Fibroblast of skin of left biceps (primary cell): Measurements from ENCODE around the gene NINJ2.

ENCODE experiments used
- DNase-seq, 2 experiments: peaks; one replicate each; pipeline ENCODE4 v3.0.0-alpha.2; 2013; ENCODE audit warnings: low read depth in 2 of 2

NINJ2 gene

DNA sequence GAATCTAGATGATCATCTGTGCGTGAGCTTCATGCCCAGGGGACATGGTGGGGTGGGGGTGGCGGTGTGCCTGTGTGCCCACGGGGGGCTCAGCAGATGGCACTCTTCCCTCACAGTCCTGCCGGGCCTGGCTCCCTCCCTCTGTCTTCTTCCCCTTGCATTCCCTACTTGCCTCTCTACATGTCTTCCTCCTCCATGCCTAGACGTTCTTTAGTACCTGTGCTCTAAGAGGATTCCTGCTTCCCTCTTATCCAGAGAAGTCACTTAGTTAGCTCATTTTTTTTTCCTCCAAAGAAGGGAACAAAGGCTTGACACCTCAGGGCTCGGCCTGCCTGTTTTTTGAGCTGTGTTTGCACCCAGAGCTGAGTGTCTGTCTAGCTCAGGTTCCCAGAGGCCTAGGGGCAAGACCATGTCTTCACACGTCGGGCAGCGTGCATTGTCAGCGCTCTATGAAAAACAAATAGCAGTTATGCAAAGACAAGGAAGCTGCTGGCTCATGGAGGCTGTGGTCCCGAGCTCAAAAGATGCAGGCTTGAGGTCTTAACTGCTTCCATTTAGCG, 48.8 kb downstream of the NINJ2 start:
- no peak for DNase-seq

DNA sequence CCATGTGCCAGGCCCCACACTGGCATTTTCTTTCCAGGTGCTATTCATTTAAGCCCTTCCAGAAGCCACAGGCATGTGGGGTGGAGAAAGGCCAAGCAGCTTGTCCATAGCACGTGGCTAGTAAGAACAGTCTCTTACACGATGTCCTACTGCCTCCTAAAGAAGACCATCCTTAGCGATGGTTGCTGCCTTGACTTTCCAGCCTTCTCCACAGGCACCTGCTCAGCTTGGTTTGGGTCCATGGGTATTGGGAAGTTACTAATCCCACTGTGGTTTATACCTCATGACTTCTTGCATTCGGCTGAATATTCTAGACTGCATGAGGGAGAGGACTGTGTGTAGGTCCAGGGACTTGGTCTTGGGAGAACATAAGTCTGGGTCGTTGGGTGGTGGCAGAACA, 49.2 kb downstream of the NINJ2 start:
- DNase-seq = no peak

DNA sequence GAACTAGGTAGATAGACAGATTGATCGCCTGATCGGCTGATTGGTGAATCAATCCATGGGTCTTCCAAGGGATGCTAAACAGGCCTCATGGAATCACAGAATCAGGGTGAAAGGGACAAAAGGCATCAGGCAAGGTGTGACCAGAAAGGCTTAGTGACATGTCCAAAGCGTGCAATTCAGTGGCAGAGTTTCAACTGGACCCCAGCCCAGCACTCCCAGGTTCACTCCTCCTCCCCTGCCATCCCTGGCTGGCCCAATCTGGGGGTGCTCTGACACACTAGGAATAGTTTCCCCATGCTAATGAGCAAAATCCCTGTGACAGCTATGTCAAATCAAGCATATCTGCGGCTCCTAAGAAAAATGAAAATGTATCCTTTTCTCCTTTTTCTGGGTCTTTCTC, 50.4 kb downstream of the NINJ2 start:
- no peak for DNase-seq

DNA sequence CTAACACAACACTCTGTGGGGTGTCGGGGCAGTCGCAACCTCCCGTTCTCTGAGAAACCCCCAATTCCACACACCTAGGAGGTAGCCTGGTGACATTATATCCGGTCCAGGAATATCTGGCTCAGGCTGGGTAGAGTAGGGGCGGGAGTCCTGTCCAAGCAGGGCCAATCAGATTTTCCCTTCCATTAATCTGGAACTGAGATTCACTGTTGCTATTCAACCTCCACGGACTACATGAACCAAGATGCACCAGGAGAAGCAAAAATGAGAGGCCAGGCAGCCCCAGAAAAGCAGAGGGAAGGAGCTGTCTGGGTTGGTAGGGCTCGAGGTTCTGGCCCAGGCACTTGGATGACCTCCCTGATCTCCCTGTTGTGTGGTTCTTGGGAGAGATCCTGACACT, 51.0 kb downstream of the NINJ2 start:
- no peak for DNase-seq

DNA sequence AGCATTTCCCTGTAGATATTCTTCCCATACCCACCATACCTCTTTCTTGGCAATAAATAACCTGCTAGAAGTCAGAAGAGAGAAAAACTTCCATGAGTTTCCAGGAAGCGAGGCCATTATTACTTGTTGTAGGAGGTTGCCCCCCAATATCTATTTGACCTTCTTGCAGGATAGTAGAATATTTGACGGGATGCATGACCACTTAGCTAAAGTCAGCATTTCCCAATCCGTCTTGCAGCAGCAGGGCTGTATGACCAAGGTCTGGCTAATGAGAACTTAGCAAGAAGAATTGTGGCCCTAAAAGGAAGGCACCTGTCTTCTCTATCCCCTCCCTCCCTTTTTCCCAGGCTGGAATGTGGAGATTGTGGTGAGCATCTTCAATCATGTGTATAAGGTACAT, 51.5 kb downstream of the NINJ2 start:
- no peak for DNase-seq

DNA sequence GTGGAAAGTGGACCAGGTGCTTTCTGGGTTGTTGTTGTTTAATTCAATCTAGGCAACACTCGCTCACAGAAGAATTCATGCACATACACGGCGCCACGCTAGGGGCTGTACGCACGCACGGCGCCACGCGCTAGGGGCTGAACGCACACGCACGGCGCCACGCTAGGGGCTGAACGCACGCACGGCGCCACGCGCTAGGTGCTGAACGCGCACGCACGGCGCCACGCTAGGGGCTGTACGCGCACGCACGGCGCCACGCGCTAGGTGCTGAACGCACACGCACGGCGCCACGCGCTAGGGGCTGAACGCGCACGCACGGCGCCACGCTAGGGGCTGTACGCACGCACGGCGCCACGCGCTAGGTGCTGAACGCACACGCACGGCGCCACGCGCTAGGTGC, 54.3 kb downstream of the NINJ2 start:
- DNase-seq = no peak

DNA sequence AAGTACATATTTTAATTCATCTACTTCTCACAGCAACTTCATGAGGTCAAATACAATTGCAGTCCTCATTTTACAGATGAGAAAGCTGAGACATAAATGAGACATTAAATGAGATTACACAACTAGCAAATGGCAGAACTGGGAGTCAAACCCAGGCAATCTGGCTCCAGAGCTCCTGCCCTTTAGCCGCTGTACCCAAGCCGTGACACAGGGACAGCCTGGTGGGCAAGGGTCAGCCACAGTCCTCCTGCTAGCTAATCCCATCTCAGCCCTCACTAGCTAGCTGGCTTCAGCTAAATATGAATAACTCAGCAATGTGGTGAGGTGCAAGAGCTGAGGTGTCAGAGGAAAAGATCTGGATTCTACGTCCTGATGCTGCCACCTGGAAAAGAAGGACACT, 54.8 kb downstream of the NINJ2 start:
- DNase-seq = no peak

DNA sequence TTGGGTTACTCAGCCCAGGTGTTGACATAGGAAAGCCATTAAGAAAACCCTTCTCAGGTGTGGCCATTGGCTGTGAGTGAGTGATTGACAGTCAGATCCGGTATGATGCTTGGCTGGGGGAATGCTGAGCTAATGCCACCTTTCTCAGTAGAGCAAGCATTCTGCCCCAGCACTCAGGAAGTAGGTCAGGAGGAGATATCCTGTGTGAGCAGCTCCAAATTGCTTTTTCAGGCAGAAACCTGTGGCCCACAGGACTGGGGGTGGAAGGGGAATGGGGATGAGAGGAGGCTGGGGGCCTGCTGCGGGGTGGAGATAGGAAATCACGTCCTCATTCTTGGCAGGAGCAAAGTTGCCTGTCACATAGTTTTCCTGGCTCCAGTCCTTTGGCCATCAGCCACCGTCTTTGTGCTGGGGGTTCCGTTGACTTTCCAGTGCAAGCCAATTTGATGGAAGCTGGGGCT, 55.7 kb downstream of the NINJ2 start:
- no peak for DNase-seq

DNA sequence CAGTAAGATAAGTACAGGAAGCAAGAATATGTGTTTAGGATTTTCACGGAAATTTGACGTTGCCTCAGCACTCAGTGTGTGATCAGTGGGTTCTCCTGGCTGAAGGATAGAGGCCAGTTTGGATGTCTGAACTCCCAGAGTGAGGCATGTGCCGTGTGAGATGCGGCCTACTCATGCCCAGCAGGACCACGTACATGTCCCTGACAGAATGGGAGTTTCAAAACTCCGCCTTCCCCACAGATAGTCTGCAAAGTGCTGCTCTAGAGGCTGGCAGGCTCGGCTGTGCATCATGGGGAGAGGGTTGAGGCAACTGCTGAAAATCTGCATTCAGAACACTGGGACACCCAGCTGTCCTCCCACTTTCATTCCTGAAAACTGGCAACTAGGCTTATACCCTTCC, 58.3 kb downstream of the NINJ2 start:
- no peak for DNase-seq

DNA sequence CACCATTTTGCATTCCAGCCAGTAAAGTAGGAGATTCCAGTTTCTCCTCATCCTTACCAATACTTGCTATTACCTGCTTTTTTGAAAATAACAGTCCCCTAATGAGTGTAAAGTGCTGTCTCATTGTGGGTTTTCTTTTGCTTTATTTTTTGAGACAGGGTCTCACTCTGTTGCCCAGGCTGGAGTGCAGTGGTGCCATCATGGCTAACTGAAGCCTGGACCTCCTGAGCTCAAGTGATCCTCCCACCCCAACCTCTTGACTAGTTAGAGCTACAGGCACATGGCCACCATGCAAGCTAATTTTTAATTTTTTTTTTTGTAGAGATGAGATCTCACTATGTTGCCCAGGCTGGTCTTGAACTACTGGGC, 60.6 kb downstream of the NINJ2 start:
- DNase-seq = no peak

DNA sequence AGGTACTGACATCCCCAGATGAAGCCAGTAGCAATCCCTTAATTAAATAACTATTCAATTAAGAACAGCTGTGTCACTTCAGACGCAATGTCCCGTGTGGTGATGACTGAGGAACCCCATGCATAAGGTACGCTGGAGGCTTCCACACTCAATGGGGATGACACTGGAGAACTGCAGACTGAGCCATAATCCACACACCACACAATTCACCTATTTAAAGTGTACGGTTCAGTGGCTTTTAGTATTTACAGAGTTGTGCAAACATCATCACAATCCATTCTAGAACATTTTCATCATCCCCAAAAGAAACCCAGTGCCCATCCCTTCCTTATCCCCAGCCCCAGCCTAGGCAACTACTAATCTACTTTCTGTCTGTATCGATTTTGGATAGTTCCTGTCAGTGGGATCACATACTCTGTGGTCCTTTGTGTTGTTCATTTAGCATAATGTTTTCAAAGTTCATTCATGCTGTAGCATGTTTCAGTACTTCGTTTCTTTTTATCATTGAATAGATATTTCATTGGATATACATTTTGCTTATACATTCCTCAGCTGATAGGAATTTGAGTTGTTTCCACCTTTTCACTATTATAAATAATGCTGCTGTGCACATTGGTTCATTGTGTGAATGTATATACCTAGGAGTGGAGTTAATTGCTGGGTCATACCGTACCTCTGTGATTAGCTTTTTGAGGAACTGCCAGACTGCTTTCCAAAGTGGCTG, 61.1 kb downstream of the NINJ2 start:
- DNase-seq = no peak

DNA sequence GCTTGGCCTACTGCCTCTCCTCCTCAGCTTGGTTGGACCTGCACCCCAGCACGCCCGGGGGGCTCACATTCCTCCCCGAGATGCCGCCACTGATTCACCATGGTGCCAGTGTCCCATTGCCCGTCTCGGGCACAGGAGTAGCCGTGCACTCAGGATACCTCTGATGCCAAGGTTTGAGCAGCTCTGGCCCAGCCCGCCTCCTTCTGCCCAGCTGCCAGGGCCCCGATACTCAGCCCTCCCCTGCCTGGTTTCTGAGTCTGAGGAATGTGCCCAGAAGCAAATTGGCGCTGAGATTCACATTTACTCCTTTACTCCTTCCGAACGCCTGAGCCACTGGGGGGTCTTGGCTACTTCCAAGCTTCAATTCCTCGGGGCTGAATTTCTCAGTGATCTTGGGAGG, 63.5 kb downstream of the NINJ2 start:
- no peak for DNase-seq

DNA sequence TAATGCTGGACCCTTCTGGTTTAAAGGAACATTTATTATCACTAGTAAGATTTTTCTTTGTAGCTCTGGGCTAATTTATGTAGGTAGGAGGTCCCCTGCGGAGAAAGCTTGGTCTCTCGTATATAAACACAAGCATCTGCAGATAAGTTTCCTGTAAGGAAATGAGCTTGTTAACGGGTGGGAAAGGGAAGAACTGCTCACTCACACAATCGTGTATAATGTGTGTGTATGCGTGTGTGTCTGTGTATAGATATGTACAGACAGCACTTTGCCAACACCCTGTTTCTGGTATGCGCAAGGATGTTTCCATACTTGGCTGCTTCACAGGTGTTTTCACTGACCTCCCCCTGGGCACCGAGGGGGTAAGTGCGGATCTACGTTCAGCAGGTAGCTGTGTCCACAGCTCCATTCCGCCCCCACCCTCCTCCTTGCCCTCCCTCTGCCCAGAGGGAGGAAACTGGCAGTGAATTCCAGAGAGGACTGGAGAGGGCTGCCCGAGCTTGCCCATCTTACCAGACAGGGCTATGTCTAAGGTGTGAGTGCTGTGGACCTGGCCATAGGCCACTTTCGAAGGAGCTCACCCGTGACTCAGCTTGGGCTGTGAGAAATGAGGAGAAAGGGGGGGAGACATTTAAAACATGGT, 65.2 kb downstream of the NINJ2 start:
- no peak for DNase-seq

DNA sequence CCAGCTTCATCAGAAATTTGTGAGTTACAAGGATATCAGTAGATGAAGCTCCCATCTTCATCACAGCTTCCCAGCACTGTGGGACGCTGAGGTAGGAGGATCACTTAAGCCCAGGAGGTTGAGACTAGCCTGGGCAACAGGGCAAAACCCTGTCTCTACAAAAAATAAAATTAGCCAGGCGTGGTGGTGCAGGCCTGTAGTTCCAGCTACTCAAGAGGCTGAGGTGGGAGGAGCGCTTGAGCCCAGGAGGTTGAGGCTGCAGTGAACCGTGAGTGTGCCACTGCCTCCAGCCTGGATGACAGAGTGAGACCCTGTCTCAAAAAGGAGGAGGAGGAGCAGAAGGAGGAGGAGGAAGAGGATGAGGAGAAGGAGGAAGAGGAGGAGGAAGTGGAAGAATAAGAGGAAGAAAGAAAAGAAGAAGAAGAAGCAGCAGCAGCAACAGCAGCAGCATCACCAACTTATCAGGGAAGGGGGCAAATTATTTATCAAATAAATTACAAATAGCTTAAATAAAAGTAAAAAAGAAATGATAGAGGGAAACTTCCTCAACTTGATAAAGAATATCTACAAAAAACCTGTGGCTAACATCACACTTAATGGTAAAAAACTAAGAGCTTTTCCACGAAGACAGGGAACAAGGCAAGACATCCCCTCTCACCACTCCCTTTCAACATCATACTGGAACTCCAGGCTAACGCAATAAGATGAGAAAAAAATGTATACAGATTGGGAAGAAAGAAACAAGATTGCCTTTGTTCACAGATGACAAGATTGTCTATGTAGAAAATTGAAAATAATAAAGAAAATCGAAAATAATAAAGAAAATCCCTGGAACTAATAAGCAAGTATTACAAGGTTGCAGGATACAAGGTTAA, 69.6 kb downstream of the NINJ2 start:
- no peak for DNase-seq

DNA sequence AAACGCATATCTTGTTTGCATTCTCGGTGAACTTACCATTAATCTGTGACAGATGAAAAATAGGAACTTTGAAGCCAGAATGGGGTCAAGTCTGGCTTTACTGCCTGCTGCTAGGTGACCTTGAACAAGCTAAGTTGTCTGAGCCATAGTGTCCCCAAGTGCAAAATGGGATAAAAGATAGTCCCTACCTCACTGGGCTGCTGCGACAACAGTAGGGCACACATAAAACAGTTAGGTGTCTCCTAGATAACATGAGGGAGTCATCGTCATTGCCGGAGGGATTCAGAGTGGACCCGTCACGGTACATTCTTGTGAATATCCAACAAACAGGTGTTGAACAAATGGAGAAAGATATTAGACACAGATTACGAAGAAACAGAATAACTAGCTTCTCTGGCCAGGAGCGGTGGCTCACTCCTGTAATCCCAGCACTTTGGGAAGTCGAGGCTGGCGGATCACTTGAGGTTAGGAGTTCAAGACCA, 71.2 kb downstream of the NINJ2 start:
- DNase-seq = no peak

DNA sequence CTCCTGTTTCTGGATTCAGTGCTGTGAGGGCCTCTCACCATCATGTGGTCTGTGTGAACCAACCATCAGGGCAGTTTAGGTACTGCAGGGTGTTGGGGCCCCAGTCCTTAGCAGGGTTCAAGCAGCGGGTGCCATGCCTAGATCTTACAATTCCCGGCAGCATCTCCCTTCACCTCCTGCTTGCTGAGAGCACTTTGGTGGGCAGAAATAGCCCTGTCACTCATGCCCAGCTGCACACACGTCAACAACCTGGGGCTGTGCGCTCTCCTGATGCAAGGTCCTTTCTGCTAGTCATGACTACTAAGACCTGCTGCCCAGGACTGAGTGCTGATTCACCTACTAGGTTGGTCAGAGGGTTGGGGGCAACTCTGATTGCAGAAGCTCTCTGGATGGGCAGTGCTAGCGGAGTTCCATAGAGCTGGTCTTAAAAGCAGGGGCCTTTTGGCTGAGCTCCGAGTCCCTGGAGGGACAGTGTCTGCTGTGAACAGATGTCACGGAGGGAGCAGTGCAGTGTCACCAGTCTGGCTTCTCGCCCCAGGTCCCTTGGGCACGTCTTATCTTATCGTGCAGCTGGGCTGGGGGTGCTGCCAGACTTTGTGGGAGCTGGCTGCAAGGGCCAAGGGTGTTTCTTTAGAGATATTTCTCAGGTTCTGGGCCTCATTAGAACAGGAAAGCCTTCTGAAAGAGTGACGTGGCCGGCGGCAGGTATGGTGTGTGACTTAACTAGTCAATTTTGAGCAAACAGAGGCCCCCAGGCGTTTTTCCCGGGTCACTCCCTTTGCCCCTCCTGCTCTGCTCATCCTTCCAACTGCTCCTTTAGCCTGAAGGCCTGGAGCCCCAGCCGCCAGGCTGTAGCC, 71.8 kb downstream of the NINJ2 start:
- DNase-seq = no peak

DNA sequence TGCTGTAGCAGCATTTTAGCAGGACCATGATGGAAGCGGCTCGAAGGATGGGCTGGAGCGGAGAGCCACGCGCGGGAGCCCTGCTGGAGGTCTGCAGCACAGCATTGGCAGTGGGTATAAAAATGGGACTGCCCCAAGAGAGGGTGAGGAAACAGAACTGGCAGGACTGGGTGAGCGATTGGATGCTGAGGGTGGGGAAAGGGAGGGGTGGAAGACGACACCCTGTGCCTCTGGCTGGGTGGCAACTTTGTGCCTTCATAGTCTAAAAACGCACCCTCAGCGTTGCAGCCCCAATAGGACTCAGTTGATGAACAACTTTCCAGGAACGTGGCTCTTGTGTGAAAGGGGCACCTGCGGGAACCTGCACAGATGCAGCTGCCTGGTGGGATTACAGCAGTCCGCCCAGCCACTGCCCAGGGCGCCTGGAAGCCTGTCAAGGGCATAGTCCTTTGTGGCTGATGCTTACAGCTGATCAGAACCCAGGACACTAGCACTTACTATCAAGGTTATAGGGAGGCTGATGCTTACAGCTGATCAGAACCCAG, 73.0 kb downstream of the NINJ2 start:
- DNase-seq = no peak

DNA sequence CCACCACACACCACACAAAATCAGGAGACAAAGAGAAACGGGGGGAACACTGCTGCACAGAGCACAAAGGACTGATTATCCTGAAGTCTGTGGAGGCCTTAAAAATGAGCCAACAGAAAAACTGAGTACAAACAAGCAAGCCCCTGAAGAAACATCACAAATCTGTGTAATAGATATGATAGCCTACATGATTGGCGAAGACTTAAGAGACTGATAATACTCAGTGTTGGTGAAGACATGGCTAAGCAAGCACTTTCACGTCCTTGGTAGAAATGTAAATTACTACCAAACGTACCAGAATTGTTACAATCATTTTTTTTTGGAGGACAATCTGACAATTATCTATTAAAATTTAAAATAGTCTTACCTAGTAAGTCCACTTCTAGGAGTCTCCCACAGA, 74.6 kb downstream of the NINJ2 start:
- no peak for DNase-seq

DNA sequence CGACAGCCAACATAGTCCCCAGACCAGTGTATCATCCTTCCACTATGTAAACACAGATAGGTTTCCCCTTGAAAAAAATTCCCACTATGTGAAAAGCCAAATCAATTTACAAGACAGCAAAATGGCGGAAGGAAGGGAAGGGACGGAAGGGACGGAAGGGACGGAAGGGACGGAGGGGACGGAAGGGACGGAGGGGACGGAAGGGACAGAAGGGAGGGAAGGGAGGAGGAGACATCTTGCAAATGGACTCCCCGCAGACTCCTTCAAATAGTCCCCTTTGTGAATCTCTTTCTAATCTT, 75.3 kb downstream of the NINJ2 start:
- DNase-seq = no peak

DNA sequence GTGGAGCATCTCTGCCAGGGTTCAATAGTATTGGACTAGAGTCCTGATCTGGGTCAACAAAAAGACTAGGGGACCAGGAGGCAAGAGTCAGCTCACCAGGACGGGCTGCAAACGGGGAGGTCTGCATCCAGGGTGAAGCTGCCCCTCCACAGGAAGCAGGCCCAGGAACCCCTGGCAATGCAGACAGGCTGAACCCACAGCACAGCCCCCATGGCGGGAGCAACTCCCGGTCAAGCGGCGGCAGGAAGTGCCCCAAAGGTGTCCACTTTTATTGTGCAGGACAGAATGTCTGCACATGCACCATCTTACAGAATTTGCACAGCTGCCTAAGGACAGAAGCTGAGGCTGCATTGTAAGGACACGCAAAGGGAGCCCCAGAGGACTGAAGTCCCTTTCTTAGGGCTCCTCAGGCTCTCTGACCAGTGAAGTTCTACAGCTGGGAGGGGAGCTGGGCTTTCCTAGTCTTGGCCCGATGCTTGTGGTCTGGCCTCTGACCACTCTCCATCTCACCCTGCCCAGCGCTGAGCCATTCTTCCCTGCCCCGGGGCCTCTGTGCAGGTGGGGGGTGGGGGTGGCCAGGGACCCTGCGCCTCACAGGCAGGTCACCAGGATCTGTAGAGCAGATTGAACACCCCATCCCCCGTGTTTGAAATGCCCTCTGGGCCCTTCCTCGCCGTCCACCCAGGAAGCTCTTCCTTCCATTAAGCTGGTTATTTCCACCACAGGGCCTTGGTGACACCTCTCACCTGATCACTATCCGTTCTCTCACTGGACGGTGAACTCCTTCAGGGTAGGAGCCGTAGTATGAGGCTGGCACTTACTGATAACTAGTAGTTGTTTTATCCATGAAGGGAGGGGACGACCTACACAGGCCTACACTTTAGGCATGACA, 75.9 kb downstream of the NINJ2 start:
- no peak for DNase-seq
